BE2C (cell line): Measurements from ENCODE around the gene E2F3.

Source experiments
- DNase-seq: peaks from one replicate; pipeline ENCODE4 v3.0.0-alpha.2; 2020
- H3K27me3 ChIP-seq: fragments of 250-450 bp; sonication (Bioruptor Pico); 2 replicates; pipeline ENCODE4 v1.5.1; 2020; ENCODE audit warnings: mild to moderate bottlenecking
- H3K36me3 ChIP-seq: fragments of 250-450 bp; sonication (Bioruptor Pico); 2 replicates; pipeline ENCODE4 v1.5.1; 2020; ENCODE audit warnings: mild to moderate bottlenecking
- H3K4me1 ChIP-seq: fragments of 250-450 bp; sonication (Bioruptor Pico); 2 replicates; pipeline ENCODE4 v1.5.1; 2020
- H3K4me3 ChIP-seq: 2 replicates; pipeline ENCODE4 v1.5.1; 2011; ENCODE audit warnings: low read depth, low read length
- H3K9me3 ChIP-seq: fragments of 250-450 bp; sonication (Bioruptor Pico); 2 replicates; pipeline ENCODE4 v1.5.1; 2020
- CTCF ChIP-seq: IDR thresholded peaks from 2 replicates; pipeline ENCODE4 v1.5.1; 2012; ENCODE audit warnings: mild to moderate bottlenecking, low read depth, low read length

E2F3 gene

GRCh38 chr6:20441236-20441635 lies 39.6 kb downstream of the E2F3 start:
- no peak for TF ChIP-seq CTCF
- peaks cover 34% of the 10 kb centered on the region for H3K36me3 ChIP-seq

GRCh38 chr6:20441921-20442320 lies 40.2 kb downstream of the E2F3 start:
- DNase-seq: no peak
- no peak for TF ChIP-seq CTCF
- Histone ChIP-seq H3K4me1 (no peaks in the 10 kb centered on the region), H3K36me3 (peaks cover 34% of the 10 kb centered on the region), H3K9me3 (no peaks in the 10 kb centered on the region; the same call in 1 of the 2 replicates), H3K4me3 (no peak overlapping the region), H3K27me3 (no peaks in the 10 kb centered on the region)

More at GRCh38 chr6:20441236-20441635, 39.6 kb downstream of the E2F3 start:
- Histone ChIP-seq H3K9me3 (no peaks in the 10 kb centered on the region; the same call in 1 of the 2 replicates), H3K4me1 (no peaks in the 10 kb centered on the region), H3K27me3 (no peaks in the 10 kb centered on the region), H3K4me3 (no peak overlapping the region)
- no peak for DNase-seq

- TF ChIP-seq CTCF: no peak
- Histone ChIP-seq H3K36me3 (peaks cover 26% of the 10 kb centered on the region), H3K4me3 (no peak overlapping the region), H3K4me1 (no peaks in the 10 kb centered on the region), H3K9me3 (no peaks in the 10 kb centered on the region; the same call in 1 of the 2 replicates), H3K27me3 (no peaks in the 10 kb centered on the region)
- no peak for DNase-seq
These were observed 43.1 kb downstream of the E2F3 start for GRCh38 chr6:20444786-20445271.

- no peaks in the 10 kb centered on the region for H3K4me1 ChIP-seq
- peaks cover 15% of the 10 kb centered on the region for H3K36me3 ChIP-seq
- no peak for DNase-seq
- no peak for TF ChIP-seq CTCF
- no peak overlapping the region for H3K4me3 ChIP-seq
- H3K9me3 ChIP-seq: no peaks in the 10 kb centered on the region; the same call in 1 of the 2 replicates
- no peaks in the 10 kb centered on the region for H3K27me3 ChIP-seq
These were observed 45.5 kb downstream of the E2F3 start for GRCh38 chr6:20447157-20447556.

- no peaks in the 10 kb centered on the region; the same call in 1 of the 2 replicates for H3K9me3 ChIP-seq
- no peaks in the 10 kb centered on the region for H3K27me3 ChIP-seq
- no peak for TF ChIP-seq CTCF
- H3K4me1 ChIP-seq: no peaks in the 10 kb centered on the region
- H3K36me3 ChIP-seq: peaks cover 13% of the 10 kb centered on the region
- DNase-seq: no peak
- no peak overlapping the region for H3K4me3 ChIP-seq
These were observed 46.0 kb downstream of the E2F3 start for GRCh38 chr6:20447581-20448132.

GRCh38 chr6:20448828-20449227 lies 47.1 kb downstream of the E2F3 start:
- Histone ChIP-seq H3K9me3 (no peaks in the 10 kb centered on the region; the same call in 1 of the 2 replicates), H3K4me1 (no peaks in the 10 kb centered on the region), H3K36me3 (peaks cover 4% of the 10 kb centered on the region), H3K4me3 (no peak overlapping the region), H3K27me3 (no peaks in the 10 kb centered on the region)
- TF ChIP-seq CTCF: no peak
- DNase-seq: no peak
